ENCODE measurements around the gene ECE1. TPM values are rescaled to one million over a fixed set of nuclear protein-coding genes. Genes with fewer than 3 reads are reported as not detected.
A peak's percentile ranks its signal among the peaks of the same experiment; 100 is the strongest.

Gene ECE1
- total and polyA plus RNA-seq, 2 of the 8 experiments (the other 6 are each of a cell fraction or from before 2014, with no cell fraction given), result 21.4 to 36.8 TPM

- TF ChIP-seq, protein P1, sequence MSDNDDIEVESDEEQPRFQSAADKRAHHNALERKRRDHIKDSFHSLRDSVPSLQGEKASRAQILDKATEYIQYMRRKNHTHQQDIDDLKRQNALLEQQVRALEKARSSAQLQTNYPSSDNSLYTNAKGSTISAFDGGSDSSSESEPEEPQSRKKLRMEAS (IDR thresholded peaks at IDR 0.05), result peak; percentile 81
- TF ChIP-seq YY1 (IDR thresholded peaks at IDR 0.05; ENCODE audit: low read depth, low read length), result peak; percentile 94
- TF ChIP-seq SIRT6 (IDR thresholded peaks at IDR 0.05; ENCODE audit: low read length), result no peak
- TF ChIP-seq SIN3A (conservative IDR thresholded peaks at IDR 0.05 in 1 of 2, IDR thresholded peaks at IDR 0.05 in 1 of 2; ENCODE audit: low read depth in 1 of 2, low read length in 2 of 2), result no peak
- no peak for TF ChIP-seq CTCF (IDR thresholded peaks at IDR 0.05; ENCODE audit: control extremely low read depth in 1 of 3, insufficient read depth in 1 of 3, low read depth in 1 of 3, low read length in 3 of 3)
- no peak for TF ChIP-seq CEBPB (IDR thresholded peaks at IDR 0.05; ENCODE audit: low read depth, low read length)
- TF ChIP-seq SRF (IDR thresholded peaks at IDR 0.05; ENCODE audit: low read depth, low read length), result no peak
- TF ChIP-seq GABPA (IDR thresholded peaks at IDR 0.05; ENCODE audit: borderline replicate concordance, insufficient read depth, low read length), result no peak
- peak; percentile 42; the same call in 1 of the 2 replicates for TF ChIP-seq EGR1 (IDR thresholded peaks at IDR 0.05; ENCODE audit: borderline replicate concordance, low read depth, low read length)
- TF ChIP-seq ATF2 (IDR thresholded peaks at IDR 0.05; ENCODE audit: low read length), result no peak
- TF ChIP-seq EP300 (IDR thresholded peaks at IDR 0.05; ENCODE audit: borderline replicate concordance in 1 of 2, low read depth in 2 of 2, low read length in 2 of 2), result no peak
- TF ChIP-seq RBBP5 (IDR thresholded peaks at IDR 0.05; ENCODE audit: borderline replicate concordance, low read depth, low read length), result peak; percentile 57; the same call in 1 of the 2 replicates
- no peak for TF ChIP-seq CBX5 (IDR thresholded peaks at IDR 0.05; ENCODE audit: low read depth, low read length)
- TF ChIP-seq CHD1 (IDR thresholded peaks at IDR 0.05; ENCODE audit: low read depth, low read length), result no peak
- TF ChIP-seq PHF8 (conservative IDR thresholded peaks at IDR 0.05; ENCODE audit: low read depth, low read length), result peak; percentile 92
- no peak for TF ChIP-seq RFX5 (IDR thresholded peaks at IDR 0.05; ENCODE audit: borderline replicate concordance, low read depth, low read length)
- TF ChIP-seq KDM5A (IDR thresholded peaks at IDR 0.05; ENCODE audit: low read length), result no peak
These were observed 113.4 kb downstream of the ECE1 start, which contains the start of gene EIF4G3 (continued) for GRCh38 chr1:21176586-21177555.
